SU-DHL-6 (cell line): ENCODE data around the gene TNIP3.
"Not testable (repeated sequence)": the region's sequence is repeated elsewhere in the genome, so short reads cannot be mapped to it uniquely, and the experiment has no call there.

Source experiments
- H2AFZ ChIP-seq: fragments of 200-600 bp; sonication (generic); 2 replicates; pipeline ENCODE4 v1.6.1; 2014; ENCODE audit warnings: low read depth, mild to moderate bottlenecking, moderate library complexity, mixed read lengths, antibody characterized with exemption, low read length; ENCODE audit not compliant: severe bottlenecking
- H3F3A ChIP-seq: fragments of 200-600 bp; shearing (Covaris generic); 2 replicates; pipeline ENCODE4 v1.6.0; 2016; ENCODE audit warnings: antibody characterized with exemption, mild to moderate bottlenecking; ENCODE audit not compliant: insufficient read depth
- H3K27ac ChIP-seq: fragments of 200-600 bp; sonication (generic); 2 replicates; pipeline ENCODE4 v1.5.1; 2016; ENCODE audit warnings: low read depth, mild to moderate bottlenecking, low read length, moderate library complexity, mixed read lengths
- H3K27me3 ChIP-seq: fragments of 200-600 bp; sonication (generic), shearing (Covaris generic); 2 replicates; pipeline ENCODE4 v1.6.0; 2014; ENCODE audit warnings: mild to moderate bottlenecking, low read length
- H3K36me3 ChIP-seq: fragments of 200-600 bp; sonication (generic); 2 replicates; pipeline ENCODE4 v1.6.1; 2014; ENCODE audit warnings: mild to moderate bottlenecking, low read length, mixed read lengths
- H3K4me2 ChIP-seq: fragments of 300-600, 200-600 bp; shearing (Covaris generic), sonication (generic); 2 replicates; pipeline ENCODE4 v1.6.0; 2014; ENCODE audit warnings: low read length, low read depth, mild to moderate bottlenecking; ENCODE audit not compliant: poor library complexity, severe bottlenecking
- H3K4me3 ChIP-seq: fragments of 200-600 bp; sonication (generic); 2 replicates; pipeline ENCODE4 v1.5.1; 2014; ENCODE audit warnings: antibody characterized with exemption, low read length, mild to moderate bottlenecking, mixed read lengths; ENCODE audit not compliant: insufficient read depth, poor library complexity, severe bottlenecking
- H3K79me2 ChIP-seq: fragments of 200-600 bp; sonication (generic); 2 replicates; pipeline ENCODE4 v1.6.1; 2014; ENCODE audit warnings: mild to moderate bottlenecking, low read length, moderate library complexity; ENCODE audit not compliant: insufficient read depth
- H3K9ac ChIP-seq: fragments of 200-600 bp; sonication (generic); 2 replicates; pipeline ENCODE4 v1.7.0; 2014; ENCODE audit warnings: mild to moderate bottlenecking, low read length
- H3K9me2 ChIP-seq: fragments of 200-600 bp; sonication (generic); replicated peaks from 2 replicates; pipeline ENCODE4 v1.6.1; 2014; ENCODE audit warnings: low read length; ENCODE audit not compliant: insufficient read depth
- H3K9me3 ChIP-seq: fragments of 200-600 bp; sonication (generic); 2 replicates; pipeline ENCODE4 v1.6.1; 2014; ENCODE audit warnings: low read length, mixed read lengths; ENCODE audit not compliant: insufficient read depth
- H4K20me1 ChIP-seq: fragments of 200-600 bp; sonication (generic); 2 replicates; pipeline ENCODE4 v1.6.1; 2014; ENCODE audit warnings: low read depth, mild to moderate bottlenecking, antibody characterized with exemption, low read length, moderate library complexity, mixed read lengths
- EZH2phosphoT487 ChIP-seq: fragments of 200-600 bp; sonication (generic), shearing (Covaris generic); conservative IDR thresholded peaks from 2 replicates; pipeline ENCODE4 v1.6.1; 2018; ENCODE audit warnings: mild to moderate bottlenecking, antibody characterized with exemption, low read length, moderate library complexity, mixed read lengths
- TF ChIP-seq, protein P1 (sequence below): fragments of 200-600 bp; sonication (generic); IDR thresholded peaks from one replicate; pipeline ENCODE4 v1.5.1; 2017; ENCODE audit warnings: antibody characterized with exemption, mild to moderate bottlenecking, low read length, moderate library complexity; ENCODE audit not compliant: insufficient read depth, poor library complexity, severe bottlenecking

TNIP3 gene

DNA sequence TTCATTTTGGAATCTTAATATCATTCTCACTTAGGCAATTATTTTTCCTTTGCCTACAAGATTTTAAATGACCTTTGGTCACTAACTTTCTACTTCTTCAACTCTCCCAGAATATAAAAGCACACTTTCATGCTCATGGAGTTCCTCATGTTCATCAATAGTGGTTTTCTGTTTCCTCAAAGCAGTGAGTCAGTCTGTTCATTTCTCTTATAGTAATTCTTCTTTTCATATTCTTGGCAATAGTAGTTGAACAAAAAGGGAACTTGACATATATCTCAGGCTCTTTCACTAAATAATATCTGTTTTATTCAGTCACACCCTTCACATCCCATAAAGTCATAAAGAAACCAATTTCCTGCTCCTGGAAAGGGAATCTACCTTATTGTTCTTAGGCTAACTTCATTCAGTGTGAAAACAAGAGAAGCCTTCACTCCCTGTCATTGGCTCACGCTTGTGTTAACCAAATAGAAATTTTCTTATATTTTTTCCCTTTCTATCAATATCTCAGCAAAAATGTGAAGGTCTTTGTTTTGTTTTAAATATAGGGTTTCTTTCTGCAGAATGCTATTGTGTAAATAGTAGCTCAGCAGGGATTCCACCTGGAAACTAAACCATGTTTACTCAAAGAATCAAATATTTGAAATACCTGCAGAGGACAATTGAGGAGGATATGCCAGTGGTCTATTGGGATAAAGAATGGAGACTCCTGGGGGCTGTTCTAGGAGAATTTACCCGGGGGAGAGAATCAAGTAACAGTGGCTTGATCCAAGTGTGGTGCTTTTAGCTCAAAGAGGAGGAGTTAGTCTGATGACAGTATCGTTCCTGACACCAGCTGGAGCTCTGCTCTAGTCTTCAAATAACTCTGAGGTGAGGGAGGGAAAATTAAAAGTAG, 13.4 kb upstream of the TNIP3 start:
- Histone ChIP-seq H3K9ac (no peak overlapping the region), H4K20me1 (no peaks in the 10 kb centered on the region), H3F3A (no peaks in the 10 kb centered on the region), H2AFZ (no peak overlapping the region), H3K27me3 (no peaks in the 10 kb centered on the region), H3K27ac (no peak overlapping the region), H3K9me3 (no peaks in the 10 kb centered on the region), H3K36me3 (no peaks in the 10 kb centered on the region), H3K9me2 (no peaks in the 10 kb centered on the region), H3K4me2 (no peak overlapping the region), H3K4me3 (no peak overlapping the region), H3K79me2 (no peaks in the 10 kb centered on the region)
- TF ChIP-seq, protein P1, sequence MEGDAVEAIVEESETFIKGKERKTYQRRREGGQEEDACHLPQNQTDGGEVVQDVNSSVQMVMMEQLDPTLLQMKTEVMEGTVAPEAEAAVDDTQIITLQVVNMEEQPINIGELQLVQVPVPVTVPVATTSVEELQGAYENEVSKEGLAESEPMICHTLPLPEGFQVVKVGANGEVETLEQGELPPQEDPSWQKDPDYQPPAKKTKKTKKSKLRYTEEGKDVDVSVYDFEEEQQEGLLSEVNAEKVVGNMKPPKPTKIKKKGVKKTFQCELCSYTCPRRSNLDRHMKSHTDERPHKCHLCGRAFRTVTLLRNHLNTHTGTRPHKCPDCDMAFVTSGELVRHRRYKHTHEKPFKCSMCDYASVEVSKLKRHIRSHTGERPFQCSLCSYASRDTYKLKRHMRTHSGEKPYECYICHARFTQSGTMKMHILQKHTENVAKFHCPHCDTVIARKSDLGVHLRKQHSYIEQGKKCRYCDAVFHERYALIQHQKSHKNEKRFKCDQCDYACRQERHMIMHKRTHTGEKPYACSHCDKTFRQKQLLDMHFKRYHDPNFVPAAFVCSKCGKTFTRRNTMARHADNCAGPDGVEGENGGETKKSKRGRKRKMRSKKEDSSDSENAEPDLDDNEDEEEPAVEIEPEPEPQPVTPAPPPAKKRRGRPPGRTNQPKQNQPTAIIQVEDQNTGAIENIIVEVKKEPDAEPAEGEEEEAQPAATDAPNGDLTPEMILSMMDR: no peak
- no peak for TF ChIP-seq EZH2phosphoT487

DNA sequence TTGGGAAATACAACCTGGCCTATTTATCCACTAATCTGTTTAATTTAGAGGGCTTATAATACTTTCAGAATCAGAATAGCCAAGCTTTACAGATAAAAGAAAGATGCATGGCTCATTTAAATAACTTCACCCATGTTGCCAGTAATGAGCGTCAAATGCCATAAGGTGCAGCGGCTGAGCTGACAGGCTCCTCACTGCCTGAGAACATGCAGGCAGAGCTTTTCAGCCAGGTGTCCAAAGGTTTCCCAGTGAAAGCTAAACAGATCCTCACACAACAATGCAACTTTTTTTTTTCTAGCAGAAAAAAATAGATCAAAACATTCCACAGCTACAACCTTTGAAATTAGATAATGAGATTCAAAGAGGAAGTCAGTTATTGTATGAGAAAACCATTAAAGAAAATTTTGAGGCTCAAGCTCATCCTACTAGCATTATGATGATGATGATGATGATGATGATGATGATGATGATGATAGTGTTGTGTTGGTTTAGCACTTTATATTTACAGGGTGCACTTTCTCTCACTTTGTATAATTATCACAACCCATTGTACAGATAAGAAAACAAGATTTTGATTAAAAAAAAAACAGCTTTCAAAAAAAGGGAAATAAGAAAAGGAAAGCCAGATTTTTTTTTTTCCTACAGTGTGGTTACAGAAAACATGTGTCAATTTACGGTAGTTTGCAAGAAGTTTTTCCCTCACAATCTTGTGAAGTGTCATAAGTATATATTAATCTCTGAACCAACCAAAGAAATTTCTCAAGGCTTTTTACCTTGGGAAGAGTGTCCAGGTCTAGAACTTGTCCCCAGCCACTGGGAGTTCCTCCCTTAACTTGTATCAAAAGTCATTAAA, 12.2 kb upstream of the TNIP3 start:
- Histone ChIP-seq H3F3A (no peaks in the 10 kb centered on the region), H3K27me3 (no peaks in the 10 kb centered on the region), H3K36me3 (no peaks in the 10 kb centered on the region), H3K9me3 (no peaks in the 10 kb centered on the region), H4K20me1 (no peaks in the 10 kb centered on the region), H3K4me3 (no peak overlapping the region), H3K9me2 (no peaks in the 10 kb centered on the region), H3K9ac (no peak overlapping the region), H3K4me2 (no peak overlapping the region), H3K79me2 (no peaks in the 10 kb centered on the region), H3K27ac (no peak overlapping the region), H2AFZ (no peak overlapping the region)
- TF ChIP-seq, protein P1: no peak
- TF ChIP-seq EZH2phosphoT487: no peak

DNA sequence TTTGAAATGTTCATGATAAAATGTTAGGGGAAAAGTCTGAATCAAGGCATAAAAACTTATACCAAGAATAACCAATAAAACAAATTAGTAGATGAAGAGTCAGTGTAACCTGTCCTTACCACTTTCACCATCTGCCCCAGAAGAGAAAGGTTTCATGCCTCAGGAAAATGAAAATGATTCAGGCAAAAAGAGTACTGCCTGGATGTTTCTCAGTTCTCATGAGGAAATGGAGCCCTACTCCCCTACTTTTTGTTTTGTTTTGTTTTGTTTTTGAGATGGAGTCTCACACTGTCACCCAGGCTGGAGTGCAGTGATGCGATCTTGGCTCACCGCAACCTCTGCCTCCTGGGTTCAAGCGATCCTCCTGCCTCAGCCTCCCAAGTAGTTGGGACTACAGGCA, 7.4 kb upstream of the TNIP3 start:
- not testable (repeated sequence) for H4K20me1 ChIP-seq, H3K27ac ChIP-seq, H3F3A ChIP-seq, H3K79me2 ChIP-seq, H2AFZ ChIP-seq, H3K4me2 ChIP-seq, H3K4me3 ChIP-seq, H3K9me3 ChIP-seq, H3K27me3 ChIP-seq, H3K9me2 ChIP-seq, H3K9ac ChIP-seq, H3K36me3 ChIP-seq
